DMS79 treated with DMSO at 0.1 percent for 48 hours (cell line): ENCODE results near the gene AGBL4.

ENCODE experiments used
- DNase-seq: peaks from one replicate; lab custom pipeline; 2025; lab: John Stamatoyannopoulos, UW

Gene AGBL4

GRCh38 chr1:48718705-48719104 lies 1305.0 kb downstream of the AGBL4 start:
- DNase-seq, result no peak

- DNase-seq, result no peak
These were observed 1305.6 kb downstream of the AGBL4 start for GRCh38 chr1:48718116-48718630.

- no peak for DNase-seq
These were observed 1306.7 kb downstream of the AGBL4 start for GRCh38 chr1:48717082-48717481.

- DNase-seq, result no peak
These were observed 1307.8 kb downstream of the AGBL4 start for GRCh38 chr1:48715921-48716320.

GRCh38 chr1:48710915-48711314 lies 1312.8 kb downstream of the AGBL4 start:
- DNase-seq, result no peak

GRCh38 chr1:48710318-48710717 lies 1313.4 kb downstream of the AGBL4 start:
- no peak for DNase-seq

- no peak for DNase-seq
These were observed 1319.0 kb downstream of the AGBL4 start for GRCh38 chr1:48704736-48705135.

GRCh38 chr1:48701445-48701844 lies 1322.3 kb downstream of the AGBL4 start:
- no peak for DNase-seq

GRCh38 chr1:48697066-48697707 lies 1326.6 kb downstream of the AGBL4 start:
- DNase-seq, result peak; percentile 13

GRCh38 chr1:48695161-48695560 lies 1328.6 kb downstream of the AGBL4 start:
- no peak for DNase-seq

GRCh38 chr1:48693674-48694320 lies 1330.0 kb downstream of the AGBL4 start:
- DNase-seq, result peak; percentile 78

- DNase-seq, result peak; percentile 53
These were observed 1330.6 kb downstream of the AGBL4 start for GRCh38 chr1:48693180-48693579.

- DNase-seq, result peak; percentile 44
These were observed 1331.5 kb downstream of the AGBL4 start for GRCh38 chr1:48692235-48692634.

GRCh38 chr1:48691429-48692001 lies 1332.2 kb downstream of the AGBL4 start:
- no peak for DNase-seq

GRCh38 chr1:48688102-48688760 lies 1335.5 kb downstream of the AGBL4 start:
- peak; percentile 18 for DNase-seq

GRCh38 chr1:48687282-48688045 lies 1336.3 kb downstream of the AGBL4 start:
- DNase-seq, result peak; percentile 73

- no peak for DNase-seq
These were observed 1337.6 kb downstream of the AGBL4 start for GRCh38 chr1:48686159-48686558.

GRCh38 chr1:48684381-48684780 lies 1339.4 kb downstream of the AGBL4 start:
- DNase-seq, result peak; percentile 45

GRCh38 chr1:48683839-48684238 lies 1339.9 kb downstream of the AGBL4 start:
- peak; percentile 25 for DNase-seq

- DNase-seq, result peak; percentile 75
These were observed 1342.1 kb downstream of the AGBL4 start for GRCh38 chr1:48681476-48682305.

- DNase-seq, result no peak
These were observed 1343.2 kb downstream of the AGBL4 start for GRCh38 chr1:48680411-48681035.
